Vein endothelial cell (primary cell): ENCODE measurements around the gene DNAJA2. TPM values are rescaled to one million over a fixed set of nuclear protein-coding genes. Genes with fewer than 3 reads are reported as not detected.

Experiments
- total RNA-seq: library from RNA; depleted of rRNA; stranded (reverse); fragments of >200 nt; gene quantifications from 2 replicates; pipeline ENCODE4 v1.2.3, GENCODE V29; 2012

DNAJA2 gene
- total RNA-seq = 70.2 and 80.2 TPM in 2 replicates

GRCh38 chr16:46973207-46973995 lies at the start of gene DNAJA2:
Gene DNAJA2 (minus strand): TSS chr16:46973674. CDS start chr16:46973572, 102 bp downstream.

Other genes starting within 250 kb of the DNAJA2 start
- 0.10 and 0.33 TPM in 2 replicates for gene MYLK3, start 225.3 kb downstream of the DNAJA2 start, total RNA-seq
- 5.6 and 6.9 TPM in 2 replicates for gene C16orf87, start 142.5 kb downstream of the DNAJA2 start, total RNA-seq
- gene GPT2, start 89.3 kb downstream of the DNAJA2 start, total RNA-seq = 7.6 and 8.5 TPM in 2 replicates
- 34.4 and 36.9 TPM in 2 replicates for gene NETO2, start 170.3 kb upstream of the DNAJA2 start, total RNA-seq